Gastroesophageal sphincter (tissue), 3 donors: ENCODE data around the gene IKZF3.

ENCODE experiments used
- CTCF ChIP-seq, 4 experiments: fragments of 200-600 bp in 2 of 4; fragments of 450-650 bp in 2 of 4; sonication (generic) in 1 of 4; IDR thresholded peaks; one replicate each; pipeline ENCODE4 v1.5.1; 2017 to 2019; ENCODE audit warnings: antibody characterized with exemption in 4 of 4, mild to moderate bottlenecking in 2 of 4, moderate library complexity in 2 of 4
- POLR2A ChIP-seq, 2 donors: fragments of 450-650 bp; IDR thresholded peaks; one replicate each; pipeline ENCODE4 v1.6.1; 2017; ENCODE audit warnings: antibody characterized with exemption in 2 of 2, mild to moderate bottlenecking in 2 of 2, moderate library complexity in 1 of 2

DNA sequence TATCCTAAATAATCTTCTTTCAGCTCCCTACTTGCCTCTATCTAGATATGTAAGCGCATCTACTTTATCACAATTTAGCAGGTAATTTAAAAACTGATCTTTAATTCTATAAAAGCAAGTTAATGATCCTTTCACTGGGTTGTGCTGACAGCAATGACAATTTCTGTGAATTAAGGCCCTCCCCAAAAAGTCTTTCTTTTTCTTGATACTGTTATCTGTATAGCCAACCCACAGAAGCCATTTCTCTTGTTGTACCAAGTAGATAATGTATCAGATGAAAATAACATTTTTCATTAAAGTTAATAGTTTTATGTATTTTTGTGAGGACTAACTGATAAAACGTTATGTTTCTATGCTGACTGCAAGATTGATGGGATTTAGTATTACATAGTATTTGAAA, 7.7 kb upstream of the IKZF3 start:
- TF ChIP-seq CTCF (IDR thresholded peaks at IDR 0.05) (no peak), POLR2A (IDR thresholded peaks at IDR 0.05) (no peak)
